ENCODE results near the gene CPB2. TPM values are rescaled to one million over a fixed set of nuclear protein-coding genes. Genes with fewer than 3 reads are reported as not detected.

The CPB2 gene
- total RNA-seq, 1 experiment from 2014 or later: 0.28 TPM

DNA sequence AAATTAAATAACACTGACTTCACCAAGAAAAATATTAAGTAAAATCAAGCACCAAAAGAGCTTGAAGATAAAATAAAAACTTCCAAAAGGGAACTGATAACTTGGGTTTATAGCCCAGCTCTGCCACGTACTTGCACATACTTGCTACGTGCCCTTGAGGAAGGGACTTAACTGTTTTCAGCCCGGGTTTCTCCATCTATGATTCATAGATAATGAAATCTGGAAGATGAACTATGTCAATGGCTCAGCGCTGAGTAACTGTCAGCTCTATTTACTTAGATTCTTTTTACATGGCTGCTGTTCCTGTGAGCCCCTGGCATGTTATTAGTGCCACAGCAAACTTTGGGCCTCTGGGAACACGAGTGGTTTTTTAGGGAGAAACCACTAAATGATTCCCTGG lies 42.6 kb downstream of the CPB2 start:
- Histone ChIP-seq H3K27me3 (ENCODE audit: control insufficient read depth, insufficient read depth, low read length) (no peaks in the 10 kb centered on the region), H3K4me1 (ENCODE audit: control insufficient read depth, insufficient read depth, low read length) (no peaks in the 10 kb centered on the region), H3K4me3 (ENCODE audit: low read depth in 2 of 2, low read length in 2 of 2) (no peak overlapping the region), H3K27ac (ENCODE audit: low read length) (no peak overlapping the region), H3K9me3 (ENCODE audit: control insufficient read depth, insufficient read depth, low read depth, low read length) (no peaks in the 10 kb centered on the region), H3K36me3 (ENCODE audit: control insufficient read depth, insufficient read depth, low read length) (no peaks in the 10 kb centered on the region)
- in situ Hi-C loops (cut with HindIII; ENCODE audit: low pct_unique_long_range_greater_than_20kb, low sequenced_read_pairs): no loop called here
- ChIA-PET POLR2A (no interaction called here), CTCF (no interaction called here)
- no peak for TF ChIP-seq POLR2AphosphoS5 (IDR thresholded peaks at IDR 0.05; ENCODE audit: low read depth, low read length)
- no peak for TF ChIP-seq SIN3A (IDR thresholded peaks at IDR 0.05; ENCODE audit: borderline replicate concordance, insufficient read depth, low read depth, low read length)
- TF ChIP-seq, protein P1, sequence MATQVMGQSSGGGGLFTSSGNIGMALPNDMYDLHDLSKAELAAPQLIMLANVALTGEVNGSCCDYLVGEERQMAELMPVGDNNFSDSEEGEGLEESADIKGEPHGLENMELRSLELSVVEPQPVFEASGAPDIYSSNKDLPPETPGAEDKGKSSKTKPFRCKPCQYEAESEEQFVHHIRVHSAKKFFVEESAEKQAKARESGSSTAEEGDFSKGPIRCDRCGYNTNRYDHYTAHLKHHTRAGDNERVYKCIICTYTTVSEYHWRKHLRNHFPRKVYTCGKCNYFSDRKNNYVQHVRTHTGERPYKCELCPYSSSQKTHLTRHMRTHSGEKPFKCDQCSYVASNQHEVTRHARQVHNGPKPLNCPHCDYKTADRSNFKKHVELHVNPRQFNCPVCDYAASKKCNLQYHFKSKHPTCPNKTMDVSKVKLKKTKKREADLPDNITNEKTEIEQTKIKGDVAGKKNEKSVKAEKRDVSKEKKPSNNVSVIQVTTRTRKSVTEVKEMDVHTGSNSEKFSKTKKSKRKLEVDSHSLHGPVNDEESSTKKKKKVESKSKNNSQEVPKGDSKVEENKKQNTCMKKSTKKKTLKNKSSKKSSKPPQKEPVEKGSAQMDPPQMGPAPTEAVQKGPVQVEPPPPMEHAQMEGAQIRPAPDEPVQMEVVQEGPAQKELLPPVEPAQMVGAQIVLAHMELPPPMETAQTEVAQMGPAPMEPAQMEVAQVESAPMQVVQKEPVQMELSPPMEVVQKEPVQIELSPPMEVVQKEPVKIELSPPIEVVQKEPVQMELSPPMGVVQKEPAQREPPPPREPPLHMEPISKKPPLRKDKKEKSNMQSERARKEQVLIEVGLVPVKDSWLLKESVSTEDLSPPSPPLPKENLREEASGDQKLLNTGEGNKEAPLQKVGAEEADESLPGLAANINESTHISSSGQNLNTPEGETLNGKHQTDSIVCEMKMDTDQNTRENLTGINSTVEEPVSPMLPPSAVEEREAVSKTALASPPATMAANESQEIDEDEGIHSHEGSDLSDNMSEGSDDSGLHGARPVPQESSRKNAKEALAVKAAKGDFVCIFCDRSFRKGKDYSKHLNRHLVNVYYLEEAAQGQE (IDR thresholded peaks at IDR 0.05; ENCODE audit: insufficient read depth in 1 of 2, low read depth in 2 of 2, low read length in 1 of 2): no peak
- no peak for TF ChIP-seq CTCF (IDR thresholded peaks at IDR 0.05)
- no peak for TF ChIP-seq TCF7L2 (IDR thresholded peaks at IDR 0.05; ENCODE audit: low read depth, low read length)
- ATAC-seq (no peak), DNase-seq (ENCODE audit: low read depth, low spot score) (no peak)
- BruUV-seq (replicated peaks): no TSS peak
- intact Hi-C loops (cut with micrococcal nuclease; ENCODE audit: unreplicated experiment): no loop called here

DNA sequence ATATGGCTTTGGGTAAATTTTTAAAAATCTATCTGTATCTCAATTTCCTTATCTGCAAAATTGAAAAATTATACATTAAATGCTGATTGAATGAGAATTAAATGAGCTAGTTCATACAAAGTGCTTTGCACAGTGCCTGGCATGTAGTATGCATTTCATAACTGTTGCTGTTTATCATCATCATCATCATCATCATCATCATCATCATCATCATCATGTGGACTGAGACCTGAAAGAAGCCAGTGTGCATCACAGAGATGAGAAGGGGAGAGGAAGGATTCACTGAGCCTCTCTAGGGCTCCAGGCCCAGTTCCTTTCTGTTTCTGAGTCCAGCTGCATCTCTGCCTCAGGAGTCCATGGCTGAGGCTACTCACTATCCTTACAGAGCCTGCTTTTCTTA lies 45.4 kb downstream of the CPB2 start:
- intact Hi-C loops (cut with micrococcal nuclease; ENCODE audit: unreplicated experiment): no loop called here

More for the DNA sequence above, 45.4 kb downstream of the CPB2 start:
- no peak for TF ChIP-seq CTCF (IDR thresholded peaks at IDR 0.05)
- TF ChIP-seq POLR2AphosphoS5 (IDR thresholded peaks at IDR 0.05; ENCODE audit: low read depth, low read length): no peak
- TF ChIP-seq SIN3A (IDR thresholded peaks at IDR 0.05; ENCODE audit: borderline replicate concordance, insufficient read depth, low read depth, low read length): no peak
- TF ChIP-seq, protein P1 (IDR thresholded peaks at IDR 0.05; ENCODE audit: insufficient read depth in 1 of 2, low read depth in 2 of 2, low read length in 1 of 2): no peak
- TF ChIP-seq TCF7L2 (IDR thresholded peaks at IDR 0.05; ENCODE audit: low read depth, low read length): no peak
- in situ Hi-C loops (cut with HindIII; ENCODE audit: low pct_unique_long_range_greater_than_20kb, low sequenced_read_pairs): no loop called here
- Histone ChIP-seq H3K27me3 (ENCODE audit: control insufficient read depth, insufficient read depth, low read length) (no peaks in the 10 kb centered on the region), H3K4me1 (ENCODE audit: control insufficient read depth, insufficient read depth, low read length) (no peaks in the 10 kb centered on the region), H3K4me3 (ENCODE audit: low read depth in 2 of 2, low read length in 2 of 2) (no peak overlapping the region), H3K9me3 (ENCODE audit: control insufficient read depth, insufficient read depth, low read depth, low read length) (no peaks in the 10 kb centered on the region), H3K36me3 (ENCODE audit: control insufficient read depth, insufficient read depth, low read length) (no peaks in the 10 kb centered on the region), H3K27ac (ENCODE audit: low read length) (no peak overlapping the region)
- no peak for DNase-seq (ENCODE audit: low read depth, low spot score)
- ChIA-PET POLR2A (no interaction called here), CTCF (no interaction called here)
- ATAC-seq: no peak
- no TSS peak for BruUV-seq (replicated peaks)
